Kidney epithelial cell (primary cell): Measurements from ENCODE around the gene ANKRD60. TPM values are rescaled to one million over a fixed set of nuclear protein-coding genes. Genes with fewer than 3 reads are reported as not detected.

ENCODE experiments used
- DNase-seq: peaks from one replicate; pipeline ENCODE4 v3.0.0-alpha.2; 2010; ENCODE audit warnings: low read depth
- H3K27me3 ChIP-seq: 2 replicates; pipeline ENCODE4 v1.6.0; 2011; ENCODE audit warnings: low read length; ENCODE audit not compliant: control insufficient read depth, insufficient read depth
- H3K36me3 ChIP-seq: 2 replicates; pipeline ENCODE4 v1.5.1; 2011; ENCODE audit warnings: low read length; ENCODE audit not compliant: control insufficient read depth, insufficient read depth
- H3K4me3 ChIP-seq: 2 replicates; pipeline ENCODE4 v1.5.1; 2011; ENCODE audit warnings: low read depth, mild to moderate bottlenecking, control low read depth, low read length
- CTCF ChIP-seq: IDR thresholded peaks from 2 replicates; pipeline ENCODE4 v1.5.1; 2011; ENCODE audit warnings: mild to moderate bottlenecking, moderate library complexity, low read length, control low read depth, inconsistent platforms; ENCODE audit not compliant: insufficient read depth, poor library complexity, severe bottlenecking
- total RNA-seq: library from RNA; depleted of rRNA; stranded (reverse); fragments of >200 nt; gene quantifications from 2 replicates; pipeline ENCODE4 v1.2.3, GENCODE V29; 2015

Gene ANKRD60
- total RNA-seq, 1 donor from 2014 or later, result not detected

- no peak for DNase-seq
- TF ChIP-seq CTCF, result no peak
- Histone ChIP-seq H3K4me3 (no peak overlapping the region), H3K36me3 (peaks cover 4% of the 10 kb centered on the region), H3K27me3 (no peaks in the 10 kb centered on the region)
Observed at GRCh38 chr20:58242824-58243223, 14.4 kb upstream of the ANKRD60 start.

- no peak for TF ChIP-seq CTCF
- Histone ChIP-seq H3K4me3 (no peak overlapping the region), H3K27me3 (no peaks in the 10 kb centered on the region), H3K36me3 (peaks cover 4% of the 10 kb centered on the region)
- no peak for DNase-seq
Observed at GRCh38 chr20:58241766-58242465, 13.5 kb upstream of the ANKRD60 start.

GRCh38 chr20:58240471-58240870, 12.0 kb upstream of the ANKRD60 start:
- peaks cover 3% of the 10 kb centered on the region for H3K36me3 ChIP-seq
- no peak for TF ChIP-seq CTCF
- DNase-seq, result no peak
- H3K4me3 ChIP-seq, result no peak overlapping the region
- no peaks in the 10 kb centered on the region for H3K27me3 ChIP-seq

GRCh38 chr20:58239216-58239615, 10.8 kb upstream of the ANKRD60 start:
- no peaks in the 10 kb centered on the region for H3K27me3 ChIP-seq
- no peak for DNase-seq
- no peak for TF ChIP-seq CTCF
- peaks cover 3% of the 10 kb centered on the region for H3K36me3 ChIP-seq
- H3K4me3 ChIP-seq, result no peak overlapping the region

GRCh38 chr20:58238490-58238889, 10.0 kb upstream of the ANKRD60 start:
- H3K4me3 ChIP-seq, result no peak overlapping the region
- DNase-seq, result no peak
- peaks cover 3% of the 10 kb centered on the region for H3K36me3 ChIP-seq
- TF ChIP-seq CTCF, result no peak
- no peaks in the 10 kb centered on the region for H3K27me3 ChIP-seq
